Nephron progenitor cell (in vitro differentiated cells): ENCODE measurements around the gene TRPV4.

ENCODE experiments used
- DNase-seq: peaks from one replicate; pipeline ENCODE4 v3.0.0; 2021
- H3K27ac Mint-ChIP-seq: 2 replicates; pipeline ENCODE4 v1.8.0; 2021; ENCODE audit warnings: mild to moderate bottlenecking, moderate library complexity, mixed read lengths
- H3K27me3 Mint-ChIP-seq: 2 replicates; pipeline ENCODE4 v1.8.0; 2021; ENCODE audit warnings: mild to moderate bottlenecking, low read depth, mixed read lengths; ENCODE audit not compliant: poor library complexity
- H3K36me3 Mint-ChIP-seq: 2 replicates; pipeline ENCODE4 v1.8.0; 2021; ENCODE audit warnings: low read depth, mixed read lengths
- H3K4me1 Mint-ChIP-seq: 2 replicates; pipeline ENCODE4 v1.8.0; 2021; ENCODE audit warnings: mixed read lengths
- H3K4me3 Mint-ChIP-seq: 2 replicates; pipeline ENCODE4 v1.8.0; 2021; ENCODE audit warnings: mild to moderate bottlenecking, moderate library complexity, mixed read lengths
- H3K9me3 Mint-ChIP-seq: 2 replicates; pipeline ENCODE4 v1.8.0; 2021; ENCODE audit warnings: mild to moderate bottlenecking, moderate library complexity, mixed read lengths
- TF ChIP-seq, protein P1 (sequence below): fragments of 200-600 bp; sonication (generic); IDR thresholded peaks from 2 replicates; pipeline ENCODE4 v1.5.0; 2021; ENCODE audit warnings: antibody characterized with exemption

Gene TRPV4

DNA sequence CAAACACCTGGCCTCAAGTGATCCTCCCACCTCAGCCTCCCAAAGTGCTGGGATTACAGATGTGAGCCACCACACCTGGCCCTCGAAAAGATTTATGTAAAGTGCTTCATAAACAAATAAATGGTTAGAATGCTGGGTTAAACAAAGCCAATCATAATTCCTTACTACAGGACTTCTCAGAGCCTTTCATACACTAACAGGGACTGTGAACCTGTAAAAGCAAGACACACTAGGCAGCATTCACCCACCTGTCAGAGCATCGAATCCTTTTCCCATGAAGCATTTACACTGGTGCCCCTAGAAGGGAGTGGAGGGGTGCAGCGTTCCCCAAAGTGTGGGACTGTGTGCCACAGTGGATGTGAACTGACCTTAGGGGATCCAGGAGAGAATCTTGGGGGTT is 29.5 kb downstream of the TRPV4 start:
- Mint-ChIP-seq H3K4me3 (no peak overlapping the region), H3K9me3 (no peaks in the 10 kb centered on the region), H3K36me3 (peaks cover 5% of the 10 kb centered on the region), H3K4me1 (no peaks in the 10 kb centered on the region), H3K27me3 (peaks cover 4% of the 10 kb centered on the region), H3K27ac (no peak overlapping the region)
- TF ChIP-seq, protein P1, sequence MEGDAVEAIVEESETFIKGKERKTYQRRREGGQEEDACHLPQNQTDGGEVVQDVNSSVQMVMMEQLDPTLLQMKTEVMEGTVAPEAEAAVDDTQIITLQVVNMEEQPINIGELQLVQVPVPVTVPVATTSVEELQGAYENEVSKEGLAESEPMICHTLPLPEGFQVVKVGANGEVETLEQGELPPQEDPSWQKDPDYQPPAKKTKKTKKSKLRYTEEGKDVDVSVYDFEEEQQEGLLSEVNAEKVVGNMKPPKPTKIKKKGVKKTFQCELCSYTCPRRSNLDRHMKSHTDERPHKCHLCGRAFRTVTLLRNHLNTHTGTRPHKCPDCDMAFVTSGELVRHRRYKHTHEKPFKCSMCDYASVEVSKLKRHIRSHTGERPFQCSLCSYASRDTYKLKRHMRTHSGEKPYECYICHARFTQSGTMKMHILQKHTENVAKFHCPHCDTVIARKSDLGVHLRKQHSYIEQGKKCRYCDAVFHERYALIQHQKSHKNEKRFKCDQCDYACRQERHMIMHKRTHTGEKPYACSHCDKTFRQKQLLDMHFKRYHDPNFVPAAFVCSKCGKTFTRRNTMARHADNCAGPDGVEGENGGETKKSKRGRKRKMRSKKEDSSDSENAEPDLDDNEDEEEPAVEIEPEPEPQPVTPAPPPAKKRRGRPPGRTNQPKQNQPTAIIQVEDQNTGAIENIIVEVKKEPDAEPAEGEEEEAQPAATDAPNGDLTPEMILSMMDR: no peak
- no peak for DNase-seq

DNA sequence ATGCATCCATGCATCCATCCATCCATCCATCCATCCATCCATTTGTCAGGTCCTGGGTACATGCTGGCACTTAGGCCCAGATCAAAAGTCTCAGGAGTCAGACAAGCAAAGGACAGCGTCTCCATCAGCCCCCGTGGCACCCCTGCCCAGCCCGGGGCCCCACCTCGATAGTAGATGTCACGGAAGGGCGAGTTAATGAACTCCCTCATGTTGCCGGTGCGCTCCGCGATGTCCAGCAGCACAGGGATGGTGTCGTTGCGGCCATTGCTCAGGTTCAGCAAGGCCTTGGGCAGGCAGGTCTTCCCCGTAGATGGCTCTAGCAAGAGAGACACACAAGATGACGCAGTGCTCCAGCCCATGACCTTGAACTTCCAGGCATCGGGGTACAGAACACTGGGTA is 30.4 kb downstream of the TRPV4 start:
- Mint-ChIP-seq H3K27me3 (peaks cover 4% of the 10 kb centered on the region), H3K4me1 (no peaks in the 10 kb centered on the region), H3K36me3 (peaks cover 5% of the 10 kb centered on the region), H3K9me3 (no peaks in the 10 kb centered on the region), H3K4me3 (no peak overlapping the region), H3K27ac (no peak overlapping the region)
- TF ChIP-seq, protein P1: no peak
- DNase-seq: no peak

DNA sequence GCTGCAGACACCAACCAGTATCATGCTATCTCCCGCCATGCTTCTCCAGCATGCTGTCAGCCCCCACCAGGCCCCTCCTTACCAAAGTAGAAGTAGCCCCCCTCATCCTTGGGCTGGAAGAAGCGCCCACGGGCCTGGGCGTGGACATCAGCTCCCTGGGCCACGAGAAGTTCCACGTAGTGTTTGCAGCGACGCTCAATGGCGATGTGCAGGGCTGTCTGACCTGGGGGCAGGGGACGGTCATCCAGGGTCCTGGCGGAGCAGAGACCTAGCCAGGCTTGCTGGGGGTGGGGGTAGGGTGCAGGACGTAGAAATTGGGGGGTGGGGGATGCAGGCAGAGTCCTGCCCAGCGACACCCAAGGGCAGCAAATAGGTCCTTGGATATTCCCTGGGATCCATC is 32.7 kb downstream of the TRPV4 start:
- no peak for DNase-seq
- Mint-ChIP-seq H3K36me3 (peaks cover 5% of the 10 kb centered on the region), H3K27me3 (peaks cover 4% of the 10 kb centered on the region), H3K4me1 (peaks cover 4% of the 10 kb centered on the region), H3K27ac (no peak overlapping the region), H3K4me3 (no peak overlapping the region), H3K9me3 (no peaks in the 10 kb centered on the region)
- TF ChIP-seq, protein P1: no peak

DNA sequence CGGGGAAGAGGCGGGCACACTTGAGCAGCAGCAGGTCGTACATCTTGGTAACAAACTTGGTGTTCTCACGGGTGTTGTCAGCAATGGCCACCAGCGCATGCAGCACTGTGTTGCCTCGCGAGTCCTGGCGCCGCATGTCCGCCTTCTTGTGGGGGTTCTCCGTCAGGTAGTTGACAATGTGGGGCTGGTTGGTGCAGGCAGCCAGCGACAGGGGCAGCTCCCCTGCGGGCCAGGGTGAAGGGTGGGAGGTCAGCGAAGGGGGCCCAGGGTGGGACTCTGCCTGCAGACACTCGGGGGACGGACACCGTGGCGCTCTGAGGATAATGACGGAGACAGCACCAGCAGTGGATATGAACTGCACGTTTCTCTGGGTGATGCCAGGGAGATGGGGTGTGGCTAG is 34.5 kb downstream of the TRPV4 start:
- peaks cover 5% of the 10 kb centered on the region for H3K36me3 Mint-ChIP-seq

DNA sequence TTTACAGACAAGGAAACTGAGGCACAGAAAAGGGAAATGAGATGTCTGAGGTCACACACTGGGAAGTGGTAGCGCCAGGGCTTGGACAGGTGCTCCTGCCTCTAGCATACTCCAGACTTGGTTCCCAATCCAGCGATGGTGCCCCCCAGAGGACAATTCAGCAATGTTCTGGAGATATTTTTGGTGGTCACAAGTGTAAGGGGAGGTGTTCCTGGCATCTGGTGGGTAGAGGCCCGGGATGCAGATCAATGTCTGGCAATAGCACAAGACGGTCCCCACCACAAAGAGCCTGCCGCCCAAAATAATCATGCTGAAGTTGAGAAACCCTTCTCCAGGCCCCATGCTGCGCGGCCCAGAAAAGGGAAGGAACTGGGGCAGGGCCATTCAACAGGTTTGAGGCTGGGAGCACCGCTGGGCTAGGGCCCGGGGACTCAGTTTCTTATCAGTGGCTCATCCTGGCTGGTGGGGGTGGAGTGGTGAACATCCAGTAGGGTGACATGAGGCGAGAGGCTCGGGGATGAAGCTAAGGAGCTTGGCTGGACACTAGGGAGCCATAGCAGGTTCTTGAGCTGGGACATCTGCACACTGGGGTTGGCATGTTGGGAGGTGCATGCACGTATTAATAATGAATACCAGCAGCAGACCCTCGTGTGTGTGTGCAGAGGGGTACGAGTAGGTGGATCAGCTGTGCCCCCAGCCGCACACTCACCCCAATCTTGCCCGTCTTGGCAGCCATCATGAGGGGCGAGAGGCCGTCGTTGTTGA is 35.1 kb downstream of the TRPV4 start:
- peaks cover 5% of the 10 kb centered on the region for H3K36me3 Mint-ChIP-seq
- H3K4me3 Mint-ChIP-seq: no peak overlapping the region
- DNase-seq: no peak
- no peaks in the 10 kb centered on the region for H3K9me3 Mint-ChIP-seq
- peaks cover 4% of the 10 kb centered on the region for H3K4me1 Mint-ChIP-seq
- TF ChIP-seq, protein P1: no peak
- no peak overlapping the region for H3K27ac Mint-ChIP-seq
- peaks cover 7% of the 10 kb centered on the region for H3K27me3 Mint-ChIP-seq

More for the DNA sequence above, 34.5 kb downstream of the TRPV4 start:
- DNase-seq: no peak
- no peaks in the 10 kb centered on the region for H3K9me3 Mint-ChIP-seq
- TF ChIP-seq, protein P1: no peak
- H3K4me3 Mint-ChIP-seq: no peak overlapping the region
- no peak overlapping the region for H3K27ac Mint-ChIP-seq
- H3K27me3 Mint-ChIP-seq: peaks cover 7% of the 10 kb centered on the region
- H3K4me1 Mint-ChIP-seq: peaks cover 4% of the 10 kb centered on the region

DNA sequence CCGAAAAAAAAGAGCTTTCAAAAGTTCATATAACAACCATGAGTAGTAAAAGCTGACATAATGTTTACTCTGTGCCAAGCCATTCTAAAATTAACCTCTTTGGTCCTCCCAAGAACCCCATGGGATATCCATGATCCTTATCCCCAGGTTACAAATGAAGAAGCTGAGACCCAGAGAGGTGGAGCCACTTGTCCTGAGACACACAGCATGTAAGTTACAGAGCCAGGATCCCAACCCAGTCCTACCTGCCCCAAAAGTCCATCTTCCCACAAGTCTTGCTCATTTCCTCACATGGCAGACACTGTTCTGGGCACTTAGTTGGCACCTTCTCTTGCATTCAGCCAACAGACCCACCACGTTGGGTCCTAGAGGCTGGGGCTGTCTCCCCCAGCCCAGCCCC is 37.1 kb downstream of the TRPV4 start:
- Mint-ChIP-seq H3K9me3 (no peaks in the 10 kb centered on the region), H3K4me3 (no peak overlapping the region), H3K27me3 (peaks cover 3% of the 10 kb centered on the region), H3K27ac (peak overlapping the region; percentile 39), H3K36me3 (peaks cover 6% of the 10 kb centered on the region), H3K4me1 (peaks cover 4% of the 10 kb centered on the region)
- DNase-seq: no peak
- TF ChIP-seq, protein P1: no peak
